ENCODE measurements around the gene TAB3.

GRCh38 chrX:30793767-30794103 lies 95.3 kb downstream of the TAB3 start:
- TF ChIP-seq CTCF (IDR thresholded peaks at IDR 0.05; ENCODE audit: low read length) (no peak), EZH2 (optimal IDR thresholded peaks at IDR 0.05; ENCODE audit: low read depth, low read length) (no peak), EZH2phosphoT487 (IDR thresholded peaks at IDR 0.05; ENCODE audit: low read length) (no peak)
